Cardiac fibroblast (primary cell): ENCODE results near the gene CCNYL1.
A peak's percentile ranks its signal among the peaks of the same experiment; 100 is the strongest.

Source experiments
- DNase-seq, 2 donors: peaks; one replicate each; pipeline versions ENCODE4 v3.0.0 to v3.0.0-alpha.2; 2010; ENCODE audit warnings: low read depth in 2 of 2
- H3K4me3 ChIP-seq, 2 donors: replicated peaks in 1 of 2; 1 replicate in 1 of 2; 2 replicates in 1 of 2; pipeline ENCODE4 v1.5.1; 2011; ENCODE audit warnings: low read depth in 2 of 2, low read length in 2 of 2, mild to moderate bottlenecking in 2 of 2, moderate library complexity in 1 of 2
- TF ChIP-seq, protein P1 (sequence below): IDR thresholded peaks from one replicate; pipeline ENCODE4 v1.5.1; 2011; ENCODE audit warnings: low read depth, mild to moderate bottlenecking, low read length, inconsistent platforms

CCNYL1 gene

DNA sequence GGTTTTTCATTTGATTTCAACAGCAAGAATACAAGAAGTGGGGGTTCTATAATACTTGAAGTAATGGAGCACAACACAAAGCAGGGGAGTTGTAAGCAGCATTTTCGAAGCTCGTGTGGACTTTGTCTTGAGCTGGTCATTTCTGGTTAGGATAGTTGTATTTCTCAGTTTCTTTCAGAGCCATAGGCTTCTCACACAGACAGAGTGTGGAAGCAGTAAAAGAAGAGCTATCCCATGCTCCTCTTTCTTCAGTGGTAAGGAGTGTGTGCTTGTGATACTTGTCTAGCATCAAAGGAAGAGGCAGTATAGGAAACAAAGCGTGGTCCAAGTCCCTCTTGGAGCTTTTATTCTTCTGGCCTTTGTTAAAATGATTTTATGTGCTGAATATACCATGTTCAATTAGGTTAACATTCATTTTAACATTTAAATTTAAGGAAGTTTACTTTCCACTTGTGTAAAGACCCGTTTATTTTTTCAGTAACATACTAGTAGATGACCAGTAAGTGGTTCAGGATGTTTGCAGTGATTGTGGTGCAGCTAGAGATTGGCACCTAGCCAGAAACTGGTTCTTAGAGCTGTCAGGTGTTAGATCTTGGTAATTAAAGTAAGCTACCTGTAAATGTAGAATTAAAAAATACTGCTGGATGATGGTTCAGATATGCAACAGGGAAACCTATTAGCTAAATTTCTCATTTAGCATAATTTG is 14.6 kb downstream of the CCNYL1 start:
- no peak for DNase-seq
- H3K4me3 ChIP-seq, result no peak overlapping the region
- TF ChIP-seq, protein P1, sequence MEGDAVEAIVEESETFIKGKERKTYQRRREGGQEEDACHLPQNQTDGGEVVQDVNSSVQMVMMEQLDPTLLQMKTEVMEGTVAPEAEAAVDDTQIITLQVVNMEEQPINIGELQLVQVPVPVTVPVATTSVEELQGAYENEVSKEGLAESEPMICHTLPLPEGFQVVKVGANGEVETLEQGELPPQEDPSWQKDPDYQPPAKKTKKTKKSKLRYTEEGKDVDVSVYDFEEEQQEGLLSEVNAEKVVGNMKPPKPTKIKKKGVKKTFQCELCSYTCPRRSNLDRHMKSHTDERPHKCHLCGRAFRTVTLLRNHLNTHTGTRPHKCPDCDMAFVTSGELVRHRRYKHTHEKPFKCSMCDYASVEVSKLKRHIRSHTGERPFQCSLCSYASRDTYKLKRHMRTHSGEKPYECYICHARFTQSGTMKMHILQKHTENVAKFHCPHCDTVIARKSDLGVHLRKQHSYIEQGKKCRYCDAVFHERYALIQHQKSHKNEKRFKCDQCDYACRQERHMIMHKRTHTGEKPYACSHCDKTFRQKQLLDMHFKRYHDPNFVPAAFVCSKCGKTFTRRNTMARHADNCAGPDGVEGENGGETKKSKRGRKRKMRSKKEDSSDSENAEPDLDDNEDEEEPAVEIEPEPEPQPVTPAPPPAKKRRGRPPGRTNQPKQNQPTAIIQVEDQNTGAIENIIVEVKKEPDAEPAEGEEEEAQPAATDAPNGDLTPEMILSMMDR, result no peak

DNA sequence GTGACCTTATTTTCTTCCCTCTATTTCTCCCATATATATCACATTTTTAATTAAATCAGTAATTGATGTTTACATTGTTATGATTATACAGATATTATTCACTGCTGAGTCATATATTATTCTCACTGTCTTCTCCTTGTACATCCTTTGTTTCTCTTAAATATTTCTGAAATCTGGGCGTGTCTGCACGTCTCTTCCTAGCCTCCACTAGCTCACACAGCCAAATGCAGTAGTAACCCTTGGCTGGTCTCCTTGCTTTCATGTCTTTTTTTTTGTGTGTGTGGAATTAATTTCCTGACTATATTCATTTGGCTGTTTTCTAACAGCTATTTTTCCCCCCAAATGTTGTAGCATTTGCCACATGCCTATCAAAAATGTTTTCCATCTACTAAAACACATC is 15.8 kb downstream of the CCNYL1 start:
- no peak overlapping the region for H3K4me3 ChIP-seq
- peak; percentile 45 to 68 for DNase-seq
- TF ChIP-seq, protein P1, result no peak

DNA sequence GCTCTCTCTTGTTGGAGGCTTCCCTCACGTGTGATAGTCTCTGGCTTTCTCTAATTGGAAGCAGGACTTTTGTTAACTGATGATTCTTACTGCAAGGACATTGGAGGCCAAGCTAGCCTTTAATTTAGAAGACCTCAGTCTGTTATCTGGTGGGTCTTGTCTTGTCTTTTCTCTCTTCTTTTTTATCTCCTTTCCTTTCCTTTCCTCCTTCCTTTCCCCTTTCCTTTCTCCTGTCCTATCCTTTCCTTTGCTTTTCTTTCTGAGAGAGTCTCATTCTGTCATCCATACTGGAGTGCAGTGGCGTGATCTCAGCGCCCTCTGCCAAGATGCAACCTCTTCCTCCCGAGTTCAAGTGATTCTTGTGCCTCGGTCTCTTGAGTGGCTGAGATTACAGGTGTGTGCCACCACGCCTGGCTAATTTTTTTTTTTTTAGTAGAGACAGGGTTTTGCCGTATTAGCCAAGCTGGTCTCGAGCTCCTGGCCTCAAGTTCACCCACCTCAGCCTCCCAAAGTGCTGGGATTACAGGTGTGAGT is 18.1 kb downstream of the CCNYL1 start:
- TF ChIP-seq, protein P1, result no peak
- DNase-seq, result no peak
- no peak overlapping the region for H3K4me3 ChIP-seq

DNA sequence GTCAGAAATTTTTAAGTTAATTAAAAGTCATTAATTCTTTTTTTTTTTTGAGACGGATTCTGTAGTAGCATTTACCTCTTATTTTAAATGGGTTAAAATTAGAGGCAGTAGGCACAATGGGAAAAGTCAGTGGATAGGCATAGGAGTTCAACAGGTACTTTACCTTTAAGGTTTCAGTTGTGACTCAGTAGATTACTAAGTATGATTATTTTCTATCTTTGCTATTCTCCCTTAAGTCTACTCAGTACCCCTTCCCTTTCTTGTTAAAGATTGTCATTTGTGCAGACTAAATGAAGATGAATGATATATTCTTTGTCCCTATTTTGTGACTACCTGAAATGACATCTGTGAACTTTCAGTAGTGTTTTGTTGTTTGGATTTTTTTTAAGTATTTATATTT is 19.7 kb downstream of the CCNYL1 start:
- TF ChIP-seq, protein P1, result no peak
- DNase-seq, result no peak
- no peak overlapping the region for H3K4me3 ChIP-seq

DNA sequence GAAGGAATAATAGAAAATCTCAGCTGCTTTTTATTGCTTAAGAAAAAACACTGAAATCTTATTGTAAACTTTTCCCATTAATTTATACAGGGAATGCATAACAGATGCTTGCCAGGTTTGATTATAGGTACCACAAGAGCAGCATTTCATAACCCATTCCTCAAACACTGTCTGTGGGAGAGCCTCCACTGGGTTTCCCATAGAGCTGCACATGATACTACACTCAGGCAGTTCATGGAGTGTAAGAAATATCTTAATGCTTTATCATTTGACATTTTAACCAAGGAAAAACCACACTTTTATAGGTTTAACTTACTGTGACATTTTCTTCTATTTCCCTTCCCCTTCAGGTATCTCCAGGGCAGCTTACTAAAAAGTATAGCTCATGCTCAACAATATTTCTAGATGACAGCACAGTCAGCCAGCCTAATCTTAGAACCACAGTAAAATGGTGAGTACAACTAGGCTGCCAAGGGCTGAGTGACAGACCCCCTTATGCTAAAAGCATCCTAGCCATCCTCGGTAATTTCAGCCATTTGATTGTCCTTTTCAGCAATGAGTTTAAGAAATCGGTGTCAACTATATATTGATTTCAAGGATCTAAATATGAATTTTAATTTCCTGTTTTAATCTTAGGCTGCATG is 22.3 kb downstream of the CCNYL1 start:
- TF ChIP-seq, protein P1, result no peak
- no peak overlapping the region for H3K4me3 ChIP-seq
- no peak for DNase-seq

DNA sequence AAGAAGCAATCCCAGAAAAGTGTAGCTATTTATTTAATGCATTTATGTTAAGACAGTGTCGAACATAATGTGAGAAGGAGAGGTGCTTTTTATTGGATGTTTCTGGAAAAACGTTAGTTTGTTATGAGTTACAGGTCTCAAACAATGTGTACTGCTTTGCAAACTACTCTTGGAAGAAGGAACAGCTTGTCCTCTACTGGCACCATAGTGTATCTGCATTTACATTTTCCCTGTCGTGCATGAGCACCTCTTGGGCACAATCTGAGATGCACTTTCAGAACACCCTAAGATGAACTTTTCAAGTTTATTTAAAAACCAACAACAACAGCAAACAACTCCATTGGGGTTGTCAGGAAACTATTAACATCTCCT is 22.8 kb downstream of the CCNYL1 start:
- TF ChIP-seq, protein P1, result peak; percentile 65
- DNase-seq, result peak; percentile 58 to 76
- H3K4me3 ChIP-seq, result no peak overlapping the region
